HEK293T (cell line): Measurements from ENCODE around the gene TOP3A.

Source experiments
- BHLHE40 ChIP-seq: fragments of 450-650 bp; IDR thresholded peaks from 2 replicates; pipeline ENCODE4 v1.6.1; 2016; ENCODE audit warnings: mild to moderate bottlenecking, moderate library complexity, borderline replicate concordance
- ELF4 ChIP-seq: fragments of 450-650 bp; IDR thresholded peaks from 2 replicates; pipeline ENCODE4 v1.6.1; 2017; ENCODE audit warnings: antibody characterized with exemption
- FOXK2 ChIP-seq: fragments of 450-650 bp; IDR thresholded peaks from 2 replicates; pipeline ENCODE4 v1.6.1; 2016; ENCODE audit warnings: mild to moderate bottlenecking
- FOXM1 ChIP-seq: fragments of 450-650 bp; IDR thresholded peaks from 2 replicates; pipeline ENCODE4 v1.6.1; 2017; ENCODE audit warnings: mild to moderate bottlenecking, borderline replicate concordance
- HDGF ChIP-seq: fragments of 450-650 bp; IDR thresholded peaks from 2 replicates; pipeline ENCODE4 v1.6.1; 2017; ENCODE audit warnings: antibody characterized with exemption, borderline replicate concordance
- L3MBTL2 ChIP-seq: fragments of 450-650 bp; conservative IDR thresholded peaks from 2 replicates; pipeline ENCODE4 v1.6.1; 2016; ENCODE audit warnings: mild to moderate bottlenecking
- SP1 ChIP-seq: fragments of 450-650 bp; IDR thresholded peaks from 2 replicates; pipeline ENCODE4 v1.6.1; 2017
- SUZ12 ChIP-seq: fragments of 450-650 bp; IDR thresholded peaks from 2 replicates; pipeline ENCODE4 v1.6.1; 2016; ENCODE audit warnings: mild to moderate bottlenecking
- TARDBP ChIP-seq: fragments of 450-650 bp; IDR thresholded peaks from 2 replicates; pipeline ENCODE4 v1.6.1; 2016

GRCh38 chr17:18257268-18257981 is 57.4 kb downstream of the TOP3A start:
- no peak for TF ChIP-seq SUZ12
- TF ChIP-seq FOXK2, result no peak
- TF ChIP-seq SP1, result no peak
- TF ChIP-seq ELF4, result no peak
- no peak for TF ChIP-seq FOXM1
- no peak for TF ChIP-seq HDGF
- TF ChIP-seq L3MBTL2, result no peak
- TF ChIP-seq BHLHE40, result no peak
- no peak for TF ChIP-seq TARDBP
